ENCODE data around the gene FADS1. TPM values are rescaled to one million over a fixed set of nuclear protein-coding genes. Genes with fewer than 3 reads are reported as not detected.

Gene FADS1
- total RNA-seq, 2 experiments from 2014 or later = not detected

GRCh38 chr11:61765550-61766253 is 51.1 kb downstream of the FADS1 start:
- Histone ChIP-seq H3K4me3 (ENCODE audit: low read depth, low read length, poor library complexity, severe bottlenecking) (no peak overlapping the region), H3K9me2 (ENCODE audit: insufficient read depth, low read length) (no peaks in the 10 kb centered on the region), H4K20me1 (ENCODE audit: insufficient read depth, low read length) (no peaks in the 10 kb centered on the region), H3K4me2 (ENCODE audit: low read length) (no peak overlapping the region), H3K27ac (ENCODE audit: low read depth, low read length, poor library complexity, severe bottlenecking) (no peak overlapping the region), H3K9me3 (ENCODE audit: low read length) (no peaks in the 10 kb centered on the region), H3K36me3 (ENCODE audit: insufficient read depth, low read length) (no peaks in the 10 kb centered on the region), H2AFZ (ENCODE audit: low read length) (no peak overlapping the region), H3K4me1 (ENCODE audit: insufficient read depth, low read length, poor library complexity, severe bottlenecking) (no peaks in the 10 kb centered on the region), H3K79me2 (ENCODE audit: insufficient read depth, low read depth, low read length) (no peaks in the 10 kb centered on the region)
- no peak for DNase-seq (ENCODE audit: low spot score)
- TF ChIP-seq, protein P1, sequence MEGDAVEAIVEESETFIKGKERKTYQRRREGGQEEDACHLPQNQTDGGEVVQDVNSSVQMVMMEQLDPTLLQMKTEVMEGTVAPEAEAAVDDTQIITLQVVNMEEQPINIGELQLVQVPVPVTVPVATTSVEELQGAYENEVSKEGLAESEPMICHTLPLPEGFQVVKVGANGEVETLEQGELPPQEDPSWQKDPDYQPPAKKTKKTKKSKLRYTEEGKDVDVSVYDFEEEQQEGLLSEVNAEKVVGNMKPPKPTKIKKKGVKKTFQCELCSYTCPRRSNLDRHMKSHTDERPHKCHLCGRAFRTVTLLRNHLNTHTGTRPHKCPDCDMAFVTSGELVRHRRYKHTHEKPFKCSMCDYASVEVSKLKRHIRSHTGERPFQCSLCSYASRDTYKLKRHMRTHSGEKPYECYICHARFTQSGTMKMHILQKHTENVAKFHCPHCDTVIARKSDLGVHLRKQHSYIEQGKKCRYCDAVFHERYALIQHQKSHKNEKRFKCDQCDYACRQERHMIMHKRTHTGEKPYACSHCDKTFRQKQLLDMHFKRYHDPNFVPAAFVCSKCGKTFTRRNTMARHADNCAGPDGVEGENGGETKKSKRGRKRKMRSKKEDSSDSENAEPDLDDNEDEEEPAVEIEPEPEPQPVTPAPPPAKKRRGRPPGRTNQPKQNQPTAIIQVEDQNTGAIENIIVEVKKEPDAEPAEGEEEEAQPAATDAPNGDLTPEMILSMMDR (conservative IDR thresholded peaks at IDR 0.05; ENCODE audit: low read length) = no peak
- TF ChIP-seq EZH2phosphoT487 (IDR thresholded peaks at IDR 0.05; ENCODE audit: borderline replicate concordance, low read depth, low read length) = no peak
- ChIA-PET POLR2A (no interaction called here), CTCF (ENCODE audit: unreplicated experiment) (no interaction called here)
- intact Hi-C loops (cut with micrococcal nuclease; ENCODE audit: unreplicated experiment) = no loop called here
- BruUV-seq (replicated peaks) = no TSS peak

GRCh38 chr11:61764606-61765260 is 52.1 kb downstream of the FADS1 start:
- no peaks in the 10 kb centered on the region for H3K9me2 ChIP-seq (ENCODE audit: insufficient read depth, low read length)
- ChIA-PET POLR2A (no interaction called here), CTCF (ENCODE audit: unreplicated experiment) (no interaction called here)
- no peak overlapping the region for H3K27ac ChIP-seq (ENCODE audit: low read depth, low read length, poor library complexity, severe bottlenecking)
- no peak for TF ChIP-seq EZH2phosphoT487 (IDR thresholded peaks at IDR 0.05; ENCODE audit: borderline replicate concordance, low read depth, low read length)
- TF ChIP-seq, protein P1 (conservative IDR thresholded peaks at IDR 0.05; ENCODE audit: low read length) = no peak
- H3K79me2 ChIP-seq (ENCODE audit: insufficient read depth, low read depth, low read length) = no peaks in the 10 kb centered on the region
- no peaks in the 10 kb centered on the region for H4K20me1 ChIP-seq (ENCODE audit: insufficient read depth, low read length)
- intact Hi-C loops (cut with micrococcal nuclease; ENCODE audit: unreplicated experiment) = no loop called here
- no TSS peak for BruUV-seq (replicated peaks)
- no peak overlapping the region for H3K4me2 ChIP-seq (ENCODE audit: low read length)
- no peak overlapping the region for H3K4me3 ChIP-seq (ENCODE audit: low read depth, low read length, poor library complexity, severe bottlenecking)
- no peak overlapping the region for H2AFZ ChIP-seq (ENCODE audit: low read length)
- no peaks in the 10 kb centered on the region for H3K9me3 ChIP-seq (ENCODE audit: low read length)
- H3K36me3 ChIP-seq (ENCODE audit: insufficient read depth, low read length) = no peaks in the 10 kb centered on the region
- DNase-seq (ENCODE audit: low spot score) = no peak
- H3K4me1 ChIP-seq (ENCODE audit: insufficient read depth, low read length, poor library complexity, severe bottlenecking) = no peaks in the 10 kb centered on the region

All from OCI-LY7 (cell line).